Spinal cord (tissue), 10 donors: Measurements from ENCODE around the gene KRT16. TPM values are rescaled to one million over a fixed set of nuclear protein-coding genes. Genes with fewer than 3 reads are reported as not detected.

Experiments
- DNase-seq, 6 donors: peaks; one replicate each; pipeline versions ENCODE4 v3.0.0 to v3.0.0-alpha.2; 2013 to 2015; ENCODE audit warnings: low spot score in 6 of 6, low read depth in 4 of 6
- H3K27ac ChIP-seq: one replicate; pipeline ENCODE4 v1.5.1; 2013; ENCODE audit warnings: low read depth, low read length, control low read depth
- H3K27me3 ChIP-seq: one replicate; pipeline ENCODE4 v1.6.1; 2013; ENCODE audit warnings: low read length; ENCODE audit not compliant: control insufficient read depth, insufficient read depth
- H3K36me3 ChIP-seq: one replicate; pipeline ENCODE4 v1.6.1; 2013; ENCODE audit warnings: low read length; ENCODE audit not compliant: control insufficient read depth, insufficient read depth
- H3K4me1 ChIP-seq: one replicate; pipeline ENCODE4 v1.6.1; 2013; ENCODE audit warnings: low read length; ENCODE audit not compliant: control insufficient read depth, insufficient read depth
- H3K4me3 ChIP-seq: one replicate; pipeline ENCODE4 v1.5.1; 2013; ENCODE audit warnings: low read depth, low read length, control low read depth
- H3K9me3 ChIP-seq: one replicate; pipeline ENCODE4 v1.6.1; 2013; ENCODE audit warnings: low read length; ENCODE audit not compliant: control insufficient read depth, insufficient read depth
- WGBS: methylation state at CpG from one replicate; pipeline ENCODE4 v1.1.5; 2013; ENCODE audit warnings: missing lambda C conversion rate; ENCODE audit not compliant: insufficient coverage; 5-methylcytosine and 5-hydroxymethylcytosine counted together
- polyA plus RNA-seq, 2 donors: library from polyadenylated mRNA; unstranded; fragments of 120-200 nt; gene quantifications; one replicate each; pipeline ENCODE4 v1.2.1, GENCODE V29; 2013; ENCODE audit not compliant: insufficient read length in 2 of 2
- total RNA-seq, 2 donors: library from RNA; depleted of rRNA in 1 of 2; stranded (reverse); fragments of 120-200 nt in 1 of 2; fragments of >200 nt in 1 of 2; gene quantifications; one replicate each; pipeline versions ENCODE4 v1.2.3 to v1.2.4, GENCODE V29; 2013 to 2014
- donor health status: healthy.

KRT16 gene
- total and polyA plus RNA-seq, 4 donors: 0.20 to 1.9 (median 0.85) TPM

GRCh38 chr17:41654678-41655607, 42.4 kb upstream of the KRT16 start:
- Histone ChIP-seq H3K9me3 (no peaks in the 10 kb centered on the region), H3K4me1 (peaks cover 13% of the 10 kb centered on the region), H3K4me3 (no peak overlapping the region), H3K27me3 (no peaks in the 10 kb centered on the region), H3K27ac (peak overlapping the region; percentile 61), H3K36me3 (no peaks in the 10 kb centered on the region)
- 78% methylated on average over 16 of the region's 24 CpGs for WGBS
- DNase-seq: no peak

GRCh38 chr17:41653892-41654677, 41.5 kb upstream of the KRT16 start:
- Histone ChIP-seq H3K36me3 (no peaks in the 10 kb centered on the region), H3K27ac (no peak overlapping the region), H3K4me3 (no peak overlapping the region), H3K27me3 (no peaks in the 10 kb centered on the region), H3K9me3 (no peaks in the 10 kb centered on the region), H3K4me1 (peaks cover 13% of the 10 kb centered on the region)
- no peak for DNase-seq
- 71% methylated on average over 12 of the region's 14 CpGs for WGBS

GRCh38 chr17:41653421-41653820, 40.9 kb upstream of the KRT16 start:
- no peaks in the 10 kb centered on the region for H3K9me3 ChIP-seq
- no peak overlapping the region for H3K27ac ChIP-seq
- H3K27me3 ChIP-seq: no peaks in the 10 kb centered on the region
- DNase-seq: no peak
- peaks cover 15% of the 10 kb centered on the region for H3K4me1 ChIP-seq
- 90% methylated on average over 1 of the region's 5 CpGs for WGBS
- no peak overlapping the region for H3K4me3 ChIP-seq
- no peaks in the 10 kb centered on the region for H3K36me3 ChIP-seq

GRCh38 chr17:41652461-41652970, 39.9 kb upstream of the KRT16 start:
- Histone ChIP-seq H3K9me3 (no peaks in the 10 kb centered on the region), H3K27me3 (no peaks in the 10 kb centered on the region), H3K36me3 (no peaks in the 10 kb centered on the region), H3K4me1 (peaks cover 24% of the 10 kb centered on the region), H3K27ac (no peak overlapping the region), H3K4me3 (no peak overlapping the region)
- DNase-seq: no peak
- 80% methylated on average over 5 of the region's 5 CpGs for WGBS

GRCh38 chr17:41651625-41652460, 39.3 kb upstream of the KRT16 start:
- Histone ChIP-seq H3K36me3 (no peaks in the 10 kb centered on the region), H3K27me3 (no peaks in the 10 kb centered on the region), H3K27ac (no peak overlapping the region), H3K4me3 (no peak overlapping the region), H3K4me1 (peaks cover 27% of the 10 kb centered on the region), H3K9me3 (no peaks in the 10 kb centered on the region)
- 80% methylated on average over 13 of the region's 13 CpGs for WGBS
- DNase-seq: no peak

GRCh38 chr17:41650794-41651624, 38.4 kb upstream of the KRT16 start:
- no peak for DNase-seq
- H3K4me1 ChIP-seq: peaks cover 27% of the 10 kb centered on the region

GRCh38 chr17:41649923-41650519, 37.5 kb upstream of the KRT16 start:
- 95% methylated on average over 10 of the region's 10 CpGs for WGBS
- Histone ChIP-seq H3K4me1 (peaks cover 21% of the 10 kb centered on the region), H3K9me3 (no peaks in the 10 kb centered on the region), H3K36me3 (no peaks in the 10 kb centered on the region), H3K27ac (no peak overlapping the region), H3K27me3 (no peaks in the 10 kb centered on the region), H3K4me3 (no peak overlapping the region)
- no peak for DNase-seq

More at GRCh38 chr17:41650794-41651624, 38.4 kb upstream of the KRT16 start:
- no peaks in the 10 kb centered on the region for H3K9me3 ChIP-seq
- H3K27ac ChIP-seq: no peak overlapping the region
- WGBS: 73% methylated on average over 14 of the region's 15 CpGs
- no peak overlapping the region for H3K4me3 ChIP-seq
- H3K36me3 ChIP-seq: no peaks in the 10 kb centered on the region
- H3K27me3 ChIP-seq: no peaks in the 10 kb centered on the region

- Histone ChIP-seq H3K27ac (no peak overlapping the region), H3K27me3 (no peaks in the 10 kb centered on the region), H3K36me3 (no peaks in the 10 kb centered on the region), H3K9me3 (no peaks in the 10 kb centered on the region), H3K4me3 (peak overlapping the region; percentile 36), H3K4me1 (peaks cover 21% of the 10 kb centered on the region)
- 1% methylated on average over 28 of the region's 39 CpGs for WGBS
- DNase-seq: peak in 5 of 6 donors; percentile 35 to 89 (median 65)
These were observed 36.0 kb upstream of the KRT16 start for GRCh38 chr17:41648411-41649195.
